HepG2 (cell line): ENCODE results near the gene STPG4. TPM values are rescaled to one million over a fixed set of nuclear protein-coding genes. Genes with fewer than 3 reads are reported as not detected.

Source experiments
- ATF7-NPFF ChIP-seq: sonication (generic); formaldehyde crosslinking; IDR thresholded peaks from 2 replicates; pipeline ENCODE4 v1.8.1; 2023; ENCODE audit warnings: mild to moderate bottlenecking, low read depth, missing genetic modification reagents, moderate library complexity
- FOXA1 ChIP-seq, 2 experiments: fragments of 450-650 bp in 1 of 2; sonication (generic) in 1 of 2; formaldehyde crosslinking in 1 of 2; IDR thresholded peaks; 2 replicates each; pipeline versions ENCODE4 v1.4.0 to v1.6.1; 2016 to 2020; ENCODE audit warnings: missing genetic modification reagents in 1 of 2
- IKZF5 ChIP-seq: IDR thresholded peaks from 2 replicates; pipeline ENCODE4 v1.6.1; 2018; ENCODE audit warnings: missing genetic modification reagents, mild to moderate bottlenecking, missing compliant biosample characterization
- ISX ChIP-seq: sonication (generic); formaldehyde crosslinking; conservative IDR thresholded peaks from 2 replicates; pipeline ENCODE4 v1.5.0; 2020; ENCODE audit warnings: missing genetic modification reagents
- MAFK ChIP-seq, 2 experiments: IDR thresholded peaks in 1 of 2; conservative IDR thresholded peaks in 1 of 2; 2 replicates each; pipeline ENCODE4 v1.6.1; 2011; ENCODE audit warnings: improper control_type of control experiment in 2 of 2, low read length in 2 of 2
- MBD4 ChIP-seq: IDR thresholded peaks from 2 replicates; pipeline ENCODE4 v1.6.1; 2012; ENCODE audit warnings: low read length, inconsistent platforms, borderline replicate concordance
- MLLT10 ChIP-seq: sonication (generic); formaldehyde crosslinking; IDR thresholded peaks from 2 replicates; pipeline ENCODE4 v1.4.0; 2020; ENCODE audit warnings: missing genetic modification reagents
- PAXIP1 ChIP-seq: sonication (generic); formaldehyde crosslinking; conservative IDR thresholded peaks from 2 replicates; pipeline ENCODE4 v1.4.0; 2020; ENCODE audit warnings: mild to moderate bottlenecking, missing genetic modification reagents, moderate library complexity
- PITX1 ChIP-seq: sonication (generic); formaldehyde crosslinking; IDR thresholded peaks from 2 replicates; pipeline ENCODE4 v1.5.1; 2020; ENCODE audit warnings: mild to moderate bottlenecking, missing genetic modification reagents
- PTBP1 ChIP-seq: fragments of 200-400 bp; formaldehyde crosslinking; IDR thresholded peaks from 2 replicates; pipeline ENCODE4 v1.6.1; 2018; ENCODE audit warnings: low read length, low read depth; ENCODE audit not compliant: poor library complexity, severe bottlenecking
- SKI ChIP-seq: fragments of 450-650 bp; IDR thresholded peaks from one replicate; pipeline ENCODE4 v1.6.1; 2018; ENCODE audit warnings: mild to moderate bottlenecking; ENCODE audit not compliant: partially characterized antibody
- ZFP1 ChIP-seq: IDR thresholded peaks from 2 replicates; pipeline ENCODE4 v1.6.1; 2016
- ZFP62 ChIP-seq: sonication (generic); formaldehyde crosslinking; IDR thresholded peaks from 2 replicates; pipeline ENCODE4 v1.4.0; 2020; ENCODE audit warnings: missing genetic modification reagents
- ZFP90 ChIP-seq: sonication (generic); formaldehyde crosslinking; IDR thresholded peaks from 2 replicates; pipeline ENCODE4 v1.8.0; 2022; ENCODE audit warnings: missing genetic modification reagents, mild to moderate bottlenecking, inconsistent platforms, borderline replicate concordance
- ZNF20 ChIP-seq: sonication (generic); formaldehyde crosslinking; IDR thresholded peaks from 2 replicates; pipeline ENCODE4 v1.4.0; 2020; ENCODE audit warnings: mild to moderate bottlenecking, moderate library complexity, missing genetic modification reagents
- ZNF362 ChIP-seq: sonication (generic); formaldehyde crosslinking; IDR thresholded peaks from 2 replicates; pipeline ENCODE4 v1.4.0; 2020; ENCODE audit warnings: missing genetic modification reagents, mild to moderate bottlenecking, borderline replicate concordance
- ZNF512B ChIP-seq: sonication (generic); formaldehyde crosslinking; IDR thresholded peaks from 2 replicates; pipeline ENCODE4 v1.5.1; 2020; ENCODE audit warnings: missing genetic modification reagents, mild to moderate bottlenecking, borderline replicate concordance
- ZNF619 ChIP-seq: sonication (generic); formaldehyde crosslinking; IDR thresholded peaks from 2 replicates; pipeline ENCODE4 v1.4.0; 2020; ENCODE audit warnings: mild to moderate bottlenecking, missing genetic modification reagents
- ZSCAN21 ChIP-seq: sonication (generic); formaldehyde crosslinking; IDR thresholded peaks from 2 replicates; pipeline ENCODE4 v1.8.0; 2022; ENCODE audit warnings: mild to moderate bottlenecking, missing genetic modification reagents, moderate library complexity, borderline replicate concordance
- ZSCAN25 ChIP-seq: sonication (generic); formaldehyde crosslinking; IDR thresholded peaks from 2 replicates; pipeline ENCODE4 v1.8.0; 2022; ENCODE audit warnings: mild to moderate bottlenecking, missing genetic modification reagents
- polyA plus RNA-seq, 8 experiments: library from polyadenylated mRNA; depleted of rRNA in 3 of 8; stranded (reverse) in 7 of 8; unstranded in 1 of 8; fragments of >200 nt; fragmentation: Illumina TruSeq in 4 of 8; extraction: Trizol in 4 of 8; gene quantifications; 2 replicates each; pipeline versions ENCODE4 v1.2.1 to v1.2.3, GENCODE V29; 2011 to 2016; ENCODE audit warnings: low read depth in 4 of 8, missing spikeins in 1 of 8, mixed read lengths in 1 of 8; ENCODE audit not compliant: insufficient read depth in 1 of 8
- total RNA-seq, 5 experiments: library from RNA; depleted of rRNA; stranded (reverse); fragments of >200 nt; fragmentation: Illumina TruSeq; extraction: Trizol; gene quantifications; 2 replicates each; pipeline ENCODE4 v1.2.3, GENCODE V29; 2016; ENCODE audit warnings: low read depth in 1 of 5

The STPG4 gene
- total and polyA plus RNA-seq, 2 of the 13 experiments (the other 11 are each of a cell fraction or from before 2014, with no cell fraction given): 0.11 to 0.15 TPM

- TF ChIP-seq PTBP1 (no peak), PAXIP1 (CRISPR knock-in tag) (no peak), MAFK (conservative IDR thresholded peaks at IDR 0.05 in 1 of 2, IDR thresholded peaks at IDR 0.05 in 1 of 2; ENCODE audit: low read length in 2 of 2) (no peak), SKI (no peak), MBD4 (no peak), ISX (CRISPR knock-in tag) (no peak), ZSCAN21 (CRISPR knock-in tag) (no peak), PITX1 (CRISPR knock-in tag) (no peak), IKZF5 (CRISPR knock-in tag) (no peak), ZFP1 (CRISPR knock-in tag) (no peak), ZNF20 (CRISPR knock-in tag) (no peak), ZSCAN25 (CRISPR knock-in tag) (peak; percentile 100), ZNF362 (no peak), ZFP62 (no peak), FOXA1 (IDR thresholded peaks at IDR 0.05) (no peak), FOXA1 (CRISPR knock-in tag; IDR thresholded peaks at IDR 0.05) (no peak), ZNF512B (CRISPR knock-in tag) (no peak), ZFP90 (CRISPR knock-in tag) (0 out of 2 replicates have a peak, but pooled peaks have one; percentile 72), ATF7-NPFF (CRISPR knock-in tag) (0 out of 2 replicates have a peak, but pooled peaks have one; percentile 4), ZNF619 (CRISPR knock-in tag) (no peak), MLLT10 (CRISPR knock-in tag) (no peak)
These were observed 85.4 kb downstream of the STPG4 start (continued) for GRCh38 chr2:47069628-47070154.
